Activated T-helper 2 cell treated with anti-CD3 and anti-CD28 coated beads, Interferon-gamma antibody, Interleukin-2, Interleukin-4, amounts not matched to agents 10 μg/mL and 5 μg/mL and 100 μg/mL, durations not matched to agents 14 hours and 24 hours and 36 hours (primary cell): ENCODE results near the gene CYSTM1. TPM values are rescaled to one million over a fixed set of nuclear protein-coding genes. Genes with fewer than 3 reads are reported as not detected.
A peak's percentile ranks its signal among the peaks of the same experiment; 100 is the strongest.

Experiments used
- DNase-seq: peaks from one replicate; pipeline ENCODE4 v3.0.0; 2021; ENCODE audit warnings: low spot score
- H3K27ac Mint-ChIP-seq: one replicate; pipeline ENCODE4 v1.8.0; 2021; ENCODE audit warnings: mixed read lengths
- H3K27me3 Mint-ChIP-seq: one replicate; pipeline ENCODE4 v1.8.0; 2021; ENCODE audit warnings: low read depth, mixed read lengths
- H3K36me3 Mint-ChIP-seq: one replicate; pipeline ENCODE4 v1.8.0; 2021; ENCODE audit warnings: low read depth, mixed read lengths
- H3K4me1 Mint-ChIP-seq: one replicate; pipeline ENCODE4 v1.8.0; 2021; ENCODE audit warnings: low read depth, mixed read lengths
- H3K4me3 Mint-ChIP-seq: one replicate; pipeline ENCODE4 v1.8.0; 2021; ENCODE audit warnings: low read depth, mild to moderate bottlenecking, moderate library complexity, mixed read lengths
- H3K9me3 Mint-ChIP-seq: one replicate; pipeline ENCODE4 v1.8.0; 2021; ENCODE audit warnings: mixed read lengths
- intact Hi-C: fragments of 100-400 bp; cut with micrococcal nuclease; formaldehyde crosslinking; loops from one replicate; pipeline ENCODE4 v1.15.1; 2023
- total RNA-seq: library from RNA; stranded (reverse); gene quantifications from 2 replicates; pipeline ENCODE4 v1.2.3, GENCODE V29; 2022

CYSTM1 gene, protein sequence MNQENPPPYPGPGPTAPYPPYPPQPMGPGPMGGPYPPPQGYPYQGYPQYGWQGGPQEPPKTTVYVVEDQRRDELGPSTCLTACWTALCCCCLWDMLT
- 9.2 and 11.3 TPM in 2 replicates for total RNA-seq

DNA sequence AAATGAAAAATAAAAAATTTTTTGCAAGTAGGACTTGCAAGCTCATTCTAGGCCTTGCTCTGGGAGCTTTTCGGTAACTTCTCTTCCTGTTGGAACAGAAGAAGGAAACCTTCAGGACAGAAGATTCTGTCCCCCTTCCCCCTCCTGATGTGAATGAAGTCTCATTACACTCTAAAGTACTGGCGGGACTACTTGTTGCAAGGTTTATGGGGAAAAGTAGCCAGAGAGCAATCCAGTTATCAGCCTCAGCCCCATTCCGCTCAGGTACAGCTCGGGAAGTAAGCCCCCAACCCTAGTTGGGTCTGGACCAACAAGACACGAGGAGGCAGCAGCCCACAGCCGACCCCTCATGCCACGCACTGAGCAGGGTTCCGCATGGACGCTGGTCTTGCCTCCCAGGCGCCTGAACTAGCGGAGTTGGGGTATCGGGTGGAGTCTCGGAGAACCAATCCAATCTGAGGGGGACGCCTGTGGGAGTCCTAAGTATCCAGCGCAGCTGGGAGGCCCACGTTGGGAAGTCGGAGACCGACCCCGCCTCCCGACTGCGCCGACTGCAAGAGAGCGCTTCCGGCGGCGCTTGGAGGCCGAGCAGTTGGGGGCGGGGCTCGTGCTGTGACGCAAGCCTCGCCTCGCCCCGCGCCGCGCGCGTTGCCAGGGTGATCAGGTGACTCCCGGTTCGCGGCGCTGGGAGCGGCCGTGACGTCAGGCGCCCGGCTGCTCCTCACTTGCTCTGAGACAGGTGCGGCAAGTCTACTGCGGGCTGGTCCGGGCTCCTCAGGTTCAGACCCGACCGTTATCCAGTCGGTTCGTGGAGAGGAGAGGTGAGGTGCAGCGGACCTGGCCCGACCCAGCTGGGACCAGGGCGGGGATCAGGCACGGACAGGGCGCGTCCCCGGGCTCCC lies at the start of gene CYSTM1:
TSS of gene CYSTM1 (plus strand) at position 724 of the 902 bp plus-strand sequence. CDS start 19,278 bp downstream, outside the sequence.
- Mint-ChIP-seq H3K36me3 (peaks cover 4% of the 10 kb centered on the region), H3K4me3 (peak within 1 kb of the TSS; percentile 93), H3K27ac (peak within 1 kb of the TSS; percentile 83), H3K9me3 (no peaks in the 10 kb centered on the region), H3K4me1 (peaks cover 10% of the 10 kb centered on the region), H3K27me3 (peaks cover 27% of the 10 kb centered on the region)
- peak; percentile 93 for DNase-seq
- intact Hi-C loops, result loop anchor here (2.0 to 5.0 kb wide), 2 partner anchors 60 to 178 kb away; partner anchors contain the start of gene PURA

DNA sequence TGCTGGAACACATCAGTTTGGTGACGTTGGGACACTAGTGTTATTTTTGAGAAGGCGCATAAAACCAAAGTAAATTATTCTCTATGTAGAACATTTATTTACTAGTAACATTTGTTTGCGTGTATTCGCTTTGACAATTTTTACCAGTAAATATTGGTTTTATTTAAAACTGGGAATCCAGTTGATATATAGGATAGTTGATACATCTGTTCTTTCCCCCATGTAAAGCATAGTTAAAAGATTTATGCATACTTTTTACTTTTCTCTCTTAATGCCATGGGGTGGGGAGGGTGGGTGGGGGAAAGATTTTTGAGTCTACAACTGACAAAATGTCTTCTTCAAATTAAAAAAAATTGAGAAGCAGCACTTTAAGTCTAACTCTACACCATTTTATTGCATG lies 49.4 kb upstream of the CYSTM1 start, which contains the start of gene IGIP:
TSS of gene IGIP (plus strand) at position 301 of the 400 bp plus-strand sequence. CDS start 2,540 bp downstream, outside the sequence.
- H3K4me1 Mint-ChIP-seq, result peaks cover 7% of the 10 kb centered on the region
- no peak within 1 kb of the TSS for H3K4me3 Mint-ChIP-seq
- no peak for DNase-seq
- no peak within 1 kb of the TSS for H3K27ac Mint-ChIP-seq
- H3K9me3 Mint-ChIP-seq, result no peaks in the 10 kb centered on the region
- intact Hi-C loops, result no loop called here
- H3K36me3 Mint-ChIP-seq, result no peaks in the 10 kb centered on the region
- H3K27me3 Mint-ChIP-seq, result peaks cover 9% of the 10 kb centered on the region

DNA sequence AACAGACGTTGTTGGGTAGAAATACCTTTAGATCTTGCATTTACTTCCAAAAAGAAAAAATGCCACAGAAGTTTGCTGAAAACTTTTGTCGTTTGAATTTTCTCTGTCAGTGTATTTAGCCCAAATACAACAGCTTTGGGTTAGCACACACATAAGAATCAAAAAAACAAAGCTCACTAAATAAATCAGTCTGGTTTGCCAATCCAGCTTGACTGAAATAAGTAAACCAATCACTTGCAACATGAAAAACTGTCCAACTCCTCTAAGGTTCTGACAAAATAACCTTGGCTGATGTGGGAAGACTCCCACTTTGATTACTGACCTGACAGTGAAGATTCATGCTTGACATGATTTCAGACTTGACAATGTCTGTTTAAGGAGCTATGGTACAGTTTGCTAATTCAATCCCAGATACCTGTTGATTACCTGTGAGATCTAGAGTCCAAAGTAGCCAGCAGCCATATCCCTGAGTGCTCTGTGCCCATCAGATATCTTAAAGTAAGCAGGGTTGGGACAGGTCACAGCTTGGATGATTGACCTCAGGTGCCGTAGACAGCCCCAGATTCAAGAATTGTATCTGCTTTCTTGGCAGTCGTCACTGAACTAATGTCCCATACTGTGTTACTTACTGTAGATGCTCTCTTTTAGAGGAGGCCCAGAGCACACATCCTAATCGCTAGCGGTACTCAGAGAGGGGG lies 48.5 kb upstream of the CYSTM1 start:
- intact Hi-C loops, result no loop called here
- no peak for DNase-seq
- no peak overlapping the region for H3K27ac Mint-ChIP-seq
- H3K27me3 Mint-ChIP-seq, result peaks cover 8% of the 10 kb centered on the region
- H3K9me3 Mint-ChIP-seq, result no peaks in the 10 kb centered on the region
- peaks cover 8% of the 10 kb centered on the region for H3K4me1 Mint-ChIP-seq
- H3K36me3 Mint-ChIP-seq, result no peaks in the 10 kb centered on the region
- H3K4me3 Mint-ChIP-seq, result no peak overlapping the region

DNA sequence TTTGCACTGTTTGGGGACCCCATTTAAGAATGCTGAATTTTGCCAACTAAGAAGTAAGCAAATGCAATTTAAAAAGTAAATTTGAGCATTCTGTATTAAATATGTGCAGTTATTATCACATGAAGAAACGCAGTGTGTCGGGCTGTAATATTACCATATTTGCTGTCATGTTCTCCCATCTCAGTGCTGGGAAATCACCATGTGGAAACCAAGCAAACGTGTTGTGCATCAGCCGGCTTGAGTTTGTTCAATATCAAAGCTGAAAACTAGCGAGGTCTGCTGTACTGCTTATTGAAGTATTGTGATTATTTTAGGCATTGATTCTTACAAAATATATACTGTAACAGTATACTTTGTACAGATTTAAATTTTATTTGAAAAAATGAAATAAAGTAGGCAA lies 46.6 kb upstream of the CYSTM1 start:
- H3K9me3 Mint-ChIP-seq, result no peaks in the 10 kb centered on the region
- peaks cover 12% of the 10 kb centered on the region for H3K4me1 Mint-ChIP-seq
- H3K27ac Mint-ChIP-seq, result no peak overlapping the region
- no peak overlapping the region for H3K4me3 Mint-ChIP-seq
- no peak for DNase-seq
- peaks cover 8% of the 10 kb centered on the region for H3K27me3 Mint-ChIP-seq
- no peaks in the 10 kb centered on the region for H3K36me3 Mint-ChIP-seq
- intact Hi-C loops, result no loop called here

DNA sequence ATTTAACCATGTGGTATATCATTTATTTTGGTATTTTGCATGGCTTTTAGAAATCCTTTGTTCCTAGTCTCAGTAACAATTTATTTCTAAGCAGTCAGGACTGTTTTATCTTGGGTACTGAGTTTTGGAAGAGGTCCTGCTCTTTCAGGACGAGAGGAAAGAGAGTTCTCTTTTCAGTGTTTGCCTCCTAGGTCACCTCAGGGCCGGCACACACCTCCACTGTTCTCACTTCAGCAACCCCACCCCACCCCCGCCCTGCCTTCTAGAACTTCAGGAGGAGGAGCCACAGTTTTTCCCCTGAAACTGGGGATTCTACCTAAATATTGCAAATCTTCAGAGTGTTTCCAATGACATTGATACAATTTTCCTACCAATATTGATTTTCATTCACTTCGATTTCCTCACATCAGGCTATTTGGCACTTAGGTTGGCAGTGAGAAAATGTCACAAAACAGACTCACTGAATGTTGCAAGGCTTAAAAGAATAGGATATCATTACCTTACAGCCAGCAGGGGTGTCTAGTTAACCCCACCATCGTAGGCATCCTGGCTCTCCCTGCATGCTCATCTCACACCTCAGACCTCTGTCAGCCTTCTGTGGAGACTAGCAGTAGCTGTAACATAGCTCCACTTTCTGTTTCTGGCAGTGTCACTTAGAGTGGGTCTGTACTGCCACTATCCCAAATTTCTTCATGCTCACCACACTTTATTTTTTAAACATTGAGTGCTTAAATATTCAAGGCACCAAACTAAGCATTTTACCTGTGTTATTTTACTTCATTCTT lies 43.8 kb upstream of the CYSTM1 start:
- Mint-ChIP-seq H3K4me1 (peaks cover 15% of the 10 kb centered on the region), H3K27ac (no peak overlapping the region), H3K4me3 (no peak overlapping the region), H3K9me3 (no peaks in the 10 kb centered on the region), H3K36me3 (no peaks in the 10 kb centered on the region), H3K27me3 (peaks cover 4% of the 10 kb centered on the region)
- DNase-seq, result no peak
- intact Hi-C loops, result no loop called here

DNA sequence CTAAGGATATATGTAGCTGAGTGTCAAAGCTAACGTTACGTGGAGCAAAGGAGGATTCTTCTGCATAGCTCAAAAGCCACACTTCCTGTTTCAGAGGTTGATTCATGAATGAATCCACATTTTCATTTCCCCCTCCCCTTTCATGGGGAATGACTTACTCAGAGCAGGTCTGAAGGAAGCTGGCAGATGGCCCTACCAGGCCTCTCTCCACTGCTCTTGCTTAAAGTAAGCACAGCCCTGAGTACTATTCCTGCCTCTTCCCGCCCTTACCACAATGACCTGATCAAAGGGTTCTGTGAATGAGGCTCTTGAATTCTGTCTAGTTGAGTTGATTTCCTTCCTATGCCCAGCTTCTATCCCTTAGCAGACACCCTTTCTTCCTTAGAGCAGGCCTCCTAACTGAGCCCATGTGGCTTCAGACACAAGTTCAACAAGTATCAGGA lies 43.0 kb upstream of the CYSTM1 start:
- H3K4me1 Mint-ChIP-seq, result peaks cover 15% of the 10 kb centered on the region
- DNase-seq, result peak; percentile 7
- intact Hi-C loops, result no loop called here
- H3K36me3 Mint-ChIP-seq, result no peaks in the 10 kb centered on the region
- no peaks in the 10 kb centered on the region for H3K9me3 Mint-ChIP-seq
- H3K27me3 Mint-ChIP-seq, result peaks cover 3% of the 10 kb centered on the region
- no peak overlapping the region for H3K4me3 Mint-ChIP-seq
- no peak overlapping the region for H3K27ac Mint-ChIP-seq

DNA sequence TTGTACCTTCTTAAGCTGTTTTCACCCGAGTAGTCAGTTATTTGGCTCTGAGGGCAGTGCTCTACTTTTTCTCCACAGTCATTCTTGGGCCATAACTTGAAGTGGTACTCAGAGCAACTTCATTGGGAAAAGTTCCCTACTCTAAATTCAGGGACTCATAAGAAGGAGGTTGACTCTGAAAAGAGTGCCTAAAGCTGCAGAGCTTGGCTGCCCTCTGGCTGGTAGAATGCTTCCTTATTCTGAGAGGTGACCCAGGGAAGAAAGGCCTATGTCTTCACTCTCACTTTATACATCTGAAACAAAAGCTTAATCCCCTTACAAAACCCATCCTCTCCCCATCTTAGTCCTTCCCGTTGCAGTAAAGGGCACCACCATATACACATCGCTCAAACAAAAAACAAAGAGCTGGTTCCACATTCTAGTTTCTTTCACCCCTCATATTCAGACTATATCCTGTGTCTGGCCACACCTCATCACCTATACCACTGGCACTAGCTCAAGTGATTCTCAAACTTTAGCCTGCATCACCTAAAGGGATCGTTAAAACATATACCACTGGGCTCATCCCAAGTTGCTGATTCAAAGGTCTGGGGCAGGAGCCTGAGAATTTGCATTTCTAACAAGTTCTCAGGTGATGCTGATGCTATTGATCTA lies 41.3 kb upstream of the CYSTM1 start:
- no peak overlapping the region for H3K27ac Mint-ChIP-seq
- no peaks in the 10 kb centered on the region for H3K9me3 Mint-ChIP-seq
- H3K27me3 Mint-ChIP-seq, result peaks cover 4% of the 10 kb centered on the region
- no peaks in the 10 kb centered on the region for H3K36me3 Mint-ChIP-seq
- peak; percentile 4 for DNase-seq
- no peak overlapping the region for H3K4me3 Mint-ChIP-seq
- H3K4me1 Mint-ChIP-seq, result peaks cover 15% of the 10 kb centered on the region
- intact Hi-C loops, result no loop called here

DNA sequence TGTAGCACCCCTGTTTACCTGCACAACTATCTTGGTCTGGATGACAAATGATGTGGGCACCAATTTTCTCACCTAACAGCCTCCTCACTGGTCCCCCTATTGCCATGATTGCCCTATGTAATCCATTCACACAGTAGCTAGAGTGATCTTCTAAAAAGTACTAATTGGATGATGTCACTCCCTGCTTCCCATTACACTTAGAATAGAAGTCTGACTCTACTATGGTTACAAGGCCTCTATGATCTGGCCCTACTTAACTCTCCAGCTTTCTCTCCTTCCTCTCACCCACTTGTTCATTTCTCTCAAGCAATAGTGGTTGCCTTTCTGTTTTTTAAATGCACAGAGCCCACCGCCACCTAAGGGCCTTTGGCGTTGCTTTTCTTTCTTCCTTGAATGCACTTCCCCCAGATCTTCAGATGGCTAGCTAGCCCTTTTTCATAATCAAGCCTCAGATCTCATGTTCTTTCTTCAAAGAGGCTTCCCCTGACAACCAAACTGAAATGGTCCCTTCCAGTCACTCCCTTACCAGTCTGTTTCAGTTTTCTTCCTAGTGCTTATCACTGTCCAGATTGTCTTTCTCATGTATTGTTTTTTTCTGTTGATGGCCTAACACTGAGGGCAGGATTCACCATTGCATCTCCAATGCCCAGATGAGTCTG lies 40.6 kb upstream of the CYSTM1 start:
- Mint-ChIP-seq H3K36me3 (no peaks in the 10 kb centered on the region), H3K27ac (no peak overlapping the region), H3K9me3 (no peaks in the 10 kb centered on the region), H3K4me1 (peaks cover 15% of the 10 kb centered on the region), H3K27me3 (peaks cover 4% of the 10 kb centered on the region), H3K4me3 (no peak overlapping the region)
- peak; percentile 0 for DNase-seq
- intact Hi-C loops, result no loop called here

DNA sequence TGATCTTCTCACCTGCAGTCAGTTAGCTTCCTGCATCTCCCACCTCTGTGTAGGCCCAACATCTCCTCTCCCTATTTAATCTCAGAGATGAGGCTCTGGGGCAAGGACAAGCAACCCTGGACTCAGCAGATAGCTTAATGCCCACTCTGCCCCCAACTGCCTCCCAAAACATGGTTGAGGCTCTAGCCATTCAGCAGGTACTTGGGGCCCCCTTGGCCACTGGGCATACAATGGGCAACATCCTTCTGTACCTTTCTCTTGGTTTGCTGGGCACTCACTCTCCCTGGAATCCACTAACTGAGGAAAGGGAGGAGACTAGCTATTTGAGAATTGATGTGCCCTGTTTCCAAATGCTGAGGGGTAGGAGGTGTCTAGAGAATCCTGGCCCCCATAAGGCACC lies 39.9 kb upstream of the CYSTM1 start:
- peaks cover 4% of the 10 kb centered on the region for H3K27me3 Mint-ChIP-seq
- intact Hi-C loops, result no loop called here

DNA sequence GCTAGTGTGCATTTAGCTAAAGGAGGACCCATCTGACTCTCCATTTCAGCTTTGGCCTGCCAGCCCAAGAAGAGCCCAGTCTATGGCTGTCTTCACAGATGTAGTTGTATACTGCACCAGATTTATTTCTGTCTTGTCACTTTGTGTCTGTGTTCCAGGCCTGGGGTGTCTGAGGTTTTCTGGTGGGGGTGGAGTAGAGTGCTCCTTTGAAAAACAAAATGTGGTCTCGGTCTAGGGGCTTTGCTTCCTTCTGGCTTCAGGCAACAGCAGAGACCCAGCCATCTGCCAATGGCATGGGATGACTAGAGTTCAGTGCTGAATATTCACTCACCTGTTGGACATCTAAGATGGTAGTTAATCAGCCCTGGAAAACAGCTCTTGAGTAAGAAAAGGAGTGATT lies 38.4 kb upstream of the CYSTM1 start:
- H3K36me3 Mint-ChIP-seq, result no peaks in the 10 kb centered on the region
- DNase-seq, result no peak

More for the DNA sequence above, 39.9 kb upstream of the CYSTM1 start:
- peak; percentile 0 for DNase-seq
- Mint-ChIP-seq H3K36me3 (no peaks in the 10 kb centered on the region), H3K9me3 (no peaks in the 10 kb centered on the region), H3K27ac (no peak overlapping the region), H3K4me3 (no peak overlapping the region), H3K4me1 (peaks cover 15% of the 10 kb centered on the region)

DNA sequence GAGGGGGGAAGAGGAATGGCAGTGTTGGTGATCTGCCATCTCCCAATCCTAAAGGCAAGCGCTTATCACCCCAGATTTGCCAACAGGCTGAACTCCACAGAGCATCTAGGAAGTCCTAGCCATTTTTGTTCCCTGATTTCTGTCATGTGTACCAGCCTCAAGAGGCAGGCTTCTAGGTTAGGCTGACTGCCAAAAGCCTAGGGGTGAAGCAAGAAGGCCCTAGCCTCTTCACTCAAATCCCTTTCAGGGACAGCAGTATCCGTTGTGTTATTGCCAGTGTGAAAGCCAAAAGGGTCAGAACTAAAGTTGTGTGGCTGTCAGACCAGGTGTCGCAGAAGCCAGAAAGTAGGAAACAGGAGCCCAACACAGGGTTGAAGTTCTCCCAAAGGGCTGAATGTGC lies 34.6 kb upstream of the CYSTM1 start:
- intact Hi-C loops, result no loop called here

More for the DNA sequence above, 38.4 kb upstream of the CYSTM1 start:
- H3K27me3 Mint-ChIP-seq, result peaks cover 6% of the 10 kb centered on the region
- no peaks in the 10 kb centered on the region for H3K9me3 Mint-ChIP-seq
- no peak overlapping the region for H3K27ac Mint-ChIP-seq
- H3K4me3 Mint-ChIP-seq, result no peak overlapping the region
- peaks cover 13% of the 10 kb centered on the region for H3K4me1 Mint-ChIP-seq
- intact Hi-C loops, result no loop called here

More for the DNA sequence above, 34.6 kb upstream of the CYSTM1 start:
- Mint-ChIP-seq H3K9me3 (no peaks in the 10 kb centered on the region), H3K4me1 (peaks cover 4% of the 10 kb centered on the region), H3K36me3 (no peaks in the 10 kb centered on the region), H3K27ac (no peak overlapping the region), H3K4me3 (no peak overlapping the region), H3K27me3 (peaks cover 17% of the 10 kb centered on the region)
- no peak for DNase-seq
